A549 (cell line): ENCODE results near the gene RAB26. TPM values are rescaled to one million over a fixed set of nuclear protein-coding genes. Genes with fewer than 3 reads are reported as not detected.
"Not testable (repeated sequence)": the region's sequence is repeated elsewhere in the genome, so short reads cannot be mapped to it uniquely, and the experiment has no call there.

Experiments
- ATAC-seq, 2 experiments: fragments of 200-7000 bp in 1 of 2; fragments of >200 bp in 1 of 2; cut with Nextera tagmentation in 1 of 2; cut with Tn5 transposase in 1 of 2; 3 replicates each; pipeline versions ENCODE4 v1.8.0 to v1.9.1; 2018 to 2020; ENCODE audit warnings: mild to moderate bottlenecking in 1 of 2, moderate library complexity in 1 of 2
- CTCF ChIA-PET: fragments of 300-600 bp; sonication (Branson Sonifier 250); formaldehyde crosslinking; extraction: SDS; loops from one replicate; lab custom pipeline; 2021; ENCODE audit warnings: antibody characterized with exemption, inconsistent platforms; lab: Yijun Ruan, JAX
- POLR2A ChIA-PET: fragments of 350-600 bp; formaldehyde crosslinking; extraction: SDS; loops from one replicate; lab custom pipeline; 2021; ENCODE audit warnings: antibody characterized with exemption, inconsistent platforms; lab: Yijun Ruan, JAX
- DNase-seq, 2 experiments: peaks; one replicate each; pipeline versions ENCODE4 v3.0.0 to v3.0.0-alpha.2; 2011 to 2016; ENCODE audit warnings: low read depth in 1 of 2, low spot score in 1 of 2
- FAIRE-seq: peaks from 2 replicates; lab custom pipeline; 2011; peaks lifted over from hg19 to GRCh38; lab: Jason Lieb, UNC
- H3K27ac ChIP-seq, 2 experiments: fragments of >200 bp; sonication (Bioruptor Twin); formaldehyde crosslinking; 3 replicates each; pipeline ENCODE4 v1.5.1; 2016 to 2017
- H3K4me1 ChIP-seq: fragments of >200 bp; sonication (Bioruptor Twin); formaldehyde crosslinking; 3 replicates; pipeline ENCODE4 v1.6.1; 2016
- H3K4me2 ChIP-seq: fragments of >200 bp; sonication (Bioruptor Twin); formaldehyde crosslinking; 3 replicates; pipeline ENCODE4 v1.6.1; 2016
- H3K4me3 ChIP-seq: fragments of >200 bp; sonication (Bioruptor Twin); formaldehyde crosslinking; 3 replicates; pipeline ENCODE4 v1.5.1; 2016
- H3K9me3 ChIP-seq: fragments of >200 bp; sonication (Bioruptor Twin); formaldehyde crosslinking; 3 replicates; pipeline ENCODE4 v1.6.1; 2016
- WGBS: methylation state at CpG from one replicate; pipeline ENCODE4 v1.1.6; 2017; ENCODE audit errors: missing lambda C conversion rate; 5-methylcytosine and 5-hydroxymethylcytosine counted together
- polyA plus RNA-seq, 4 experiments: library from polyadenylated mRNA; depleted of rRNA in 3 of 4; stranded (reverse); fragments of >200 nt; fragmentation: RNase III in 1 of 4; extraction: RNeasy Plus Mini Kit Qiagen cat#74134 plus additional on column Dnase treatment in 1 of 4; gene quantifications; 2 replicates in 3 of 4; 3 replicates in 1 of 4; pipeline ENCODE4 v1.2.3, GENCODE V29; 2011 to 2017

RAB26 gene
- polyA plus RNA-seq, 2 of the 4 experiments (the other 2 are of a cell fraction), result 6.7 TPM

DNA sequence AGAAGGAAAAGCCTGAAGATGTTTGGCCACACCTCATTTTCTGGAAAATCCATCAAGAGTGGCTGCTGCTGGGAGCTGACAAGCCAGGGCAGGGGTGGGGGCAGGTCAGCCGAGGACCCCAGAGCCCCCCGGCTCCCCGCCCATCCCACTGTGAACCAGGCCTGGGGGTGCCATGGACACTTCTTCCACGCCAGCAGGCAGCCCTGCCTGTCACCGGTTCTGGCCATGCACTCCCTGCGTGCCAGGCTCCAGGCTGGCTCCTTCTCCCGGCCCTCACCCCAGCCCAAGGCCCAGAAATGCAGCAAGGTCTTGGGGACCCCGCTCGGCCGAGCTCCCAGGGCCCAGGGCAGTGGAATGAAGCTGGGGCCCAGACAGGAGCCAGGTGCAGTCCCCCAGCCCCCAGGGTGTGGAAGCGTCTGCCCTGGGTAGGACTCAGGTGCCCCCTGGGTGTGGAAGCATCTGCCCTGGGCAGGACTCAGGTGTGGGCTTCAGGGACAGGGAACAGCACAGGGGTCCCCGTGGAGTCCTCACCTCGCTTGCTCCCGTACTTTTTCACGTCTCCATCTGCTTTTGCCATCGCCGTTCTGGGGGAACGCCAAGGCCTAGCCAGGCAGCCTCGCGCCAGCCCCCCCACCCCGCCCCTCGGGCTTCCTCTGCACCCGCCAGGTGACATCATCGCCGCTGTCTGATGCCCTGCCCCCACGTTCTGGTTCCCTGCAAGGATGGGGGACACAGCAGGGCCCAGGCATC is 25.3 kb upstream of the RAB26 start:
- DNase-seq, FAIRE-seq, ATAC-seq, H3K4me1 ChIP-seq, H3K4me3 ChIP-seq, POLR2A ChIA-PET, H3K27ac ChIP-seq, H3K9me3 ChIP-seq, H3K4me2 ChIP-seq: not testable (repeated sequence)
- CTCF ChIA-PET, result interaction anchor here (2.2 kb wide), 1 partner anchor 18 kb away, joined by 14 read pairs; no protein-coding TSS in a partner anchor
- whole genome bisulfite sequencing, result 95% methylated on average over 13 of the region's 26 CpGs

DNA sequence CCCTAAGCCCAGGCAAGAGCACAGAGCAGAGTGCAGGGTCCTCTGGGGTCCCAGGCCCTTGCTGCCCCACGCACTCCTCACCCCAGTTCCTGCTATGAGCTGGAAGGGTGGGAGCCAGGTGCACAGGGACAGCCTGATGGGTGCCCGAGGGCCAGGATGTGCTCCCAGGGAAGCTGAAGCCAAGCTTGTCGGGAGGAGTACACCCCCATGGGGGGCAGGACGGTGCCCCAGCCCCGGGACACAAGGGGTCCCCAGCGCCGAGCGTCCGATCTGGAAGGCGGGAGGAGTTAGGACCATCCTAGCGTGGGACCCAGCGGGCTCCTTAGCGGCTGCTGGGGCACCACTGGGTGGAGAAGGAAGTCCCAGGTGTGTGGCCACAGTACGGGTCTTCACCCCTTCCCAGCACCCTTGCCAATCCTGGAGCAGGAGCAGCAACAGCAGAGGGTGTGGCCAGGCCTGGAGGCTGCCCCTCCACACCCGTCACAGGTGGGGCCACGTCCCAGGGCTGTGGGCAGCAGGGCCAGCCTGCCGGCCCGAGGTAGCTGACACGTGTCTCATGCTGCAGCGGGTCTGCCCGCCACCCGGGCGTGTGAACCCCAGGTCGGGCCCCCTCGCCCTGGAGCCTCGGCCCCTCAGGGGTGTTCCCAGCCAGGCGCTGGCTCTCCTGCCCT is 24.6 kb upstream of the RAB26 start:
- CTCF ChIA-PET, H3K9me3 ChIP-seq, POLR2A ChIA-PET, H3K4me2 ChIP-seq, ATAC-seq, DNase-seq, FAIRE-seq, H3K4me3 ChIP-seq: not testable (repeated sequence)
- 92% methylated on average over 13 of the region's 27 CpGs for WGBS
- H3K27ac ChIP-seq, result 0 out of 6 replicates have a peak overlapping the region, but pooled peaks of 1 of the 2 experiments have one; percentile 8
- peaks cover 11% of the 10 kb centered on the region for H3K4me1 ChIP-seq

DNA sequence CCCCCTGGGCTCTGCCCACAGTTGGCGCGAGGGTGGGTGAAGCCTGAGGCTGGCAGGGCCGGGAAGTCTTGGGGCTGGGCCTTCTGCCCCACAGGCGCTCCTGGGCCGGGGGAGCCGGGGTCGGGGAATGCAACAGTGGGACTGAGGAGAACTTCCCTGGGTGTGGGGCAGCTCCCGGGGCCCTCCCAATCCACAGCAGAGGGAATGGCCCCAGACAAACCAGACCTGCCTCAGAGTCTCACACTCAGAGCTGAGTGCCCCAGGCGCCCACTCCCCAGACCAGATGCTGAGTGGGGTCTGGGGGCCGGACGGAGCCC is 24.1 kb upstream of the RAB26 start:
- H3K9me3 ChIP-seq, H3K4me2 ChIP-seq, POLR2A ChIA-PET, CTCF ChIA-PET, DNase-seq, ATAC-seq, FAIRE-seq, H3K4me3 ChIP-seq: not testable (repeated sequence)
- peaks cover 16% of the 10 kb centered on the region for H3K4me1 ChIP-seq
- 0 out of 6 replicates have a peak overlapping the region, but pooled peaks of 1 of the 2 experiments have one; percentile 8 for H3K27ac ChIP-seq
- 76% methylated on average over 4 of the region's 11 CpGs for WGBS

DNA sequence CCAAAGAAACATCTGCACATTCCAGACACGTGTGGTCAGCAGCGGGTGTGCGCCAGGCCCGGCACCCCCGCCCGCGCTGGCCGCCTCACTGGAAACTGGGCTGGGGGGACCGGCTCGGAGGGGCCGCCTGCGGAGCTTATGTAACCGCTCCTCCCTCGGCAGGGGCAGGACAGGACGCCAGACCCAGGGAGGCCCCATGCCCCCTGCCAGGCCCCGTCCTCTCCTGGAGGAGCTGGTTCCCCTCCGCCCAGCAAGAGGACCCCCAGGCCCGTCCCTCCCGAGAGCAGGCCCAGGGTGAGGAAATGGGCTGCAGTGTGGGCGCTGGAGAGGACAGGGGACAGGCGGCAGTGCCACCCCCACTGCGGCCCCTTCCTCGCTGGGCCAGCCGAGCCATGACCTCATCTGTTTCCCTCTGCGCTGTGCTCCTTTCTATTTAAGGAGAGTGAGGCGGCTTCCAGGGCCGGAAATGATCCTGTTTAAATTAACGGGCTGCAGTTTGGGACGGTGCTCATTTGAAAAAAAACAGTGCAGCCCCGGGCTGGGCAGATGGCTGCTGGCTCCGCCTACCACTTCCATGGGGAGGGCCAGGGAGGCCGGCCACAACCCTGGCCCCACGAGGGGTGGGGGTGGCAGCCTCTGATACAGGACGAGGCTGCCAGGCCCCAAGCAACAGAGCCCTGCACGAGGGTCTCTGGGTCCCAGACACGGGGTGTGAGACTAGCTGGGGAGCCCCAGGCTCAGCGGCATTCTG is 23.6 kb upstream of the RAB26 start:
- POLR2A ChIA-PET, DNase-seq, H3K9me3 ChIP-seq, H3K4me2 ChIP-seq, H3K4me3 ChIP-seq, ATAC-seq, FAIRE-seq, CTCF ChIA-PET: not testable (repeated sequence)
- WGBS, result 82% methylated on average over 29 of the region's 37 CpGs
- 0 out of 6 replicates have a peak overlapping the region, but pooled peaks of 1 of the 2 experiments have one; percentile 8 for H3K27ac ChIP-seq
- peaks cover 18% of the 10 kb centered on the region for H3K4me1 ChIP-seq

DNA sequence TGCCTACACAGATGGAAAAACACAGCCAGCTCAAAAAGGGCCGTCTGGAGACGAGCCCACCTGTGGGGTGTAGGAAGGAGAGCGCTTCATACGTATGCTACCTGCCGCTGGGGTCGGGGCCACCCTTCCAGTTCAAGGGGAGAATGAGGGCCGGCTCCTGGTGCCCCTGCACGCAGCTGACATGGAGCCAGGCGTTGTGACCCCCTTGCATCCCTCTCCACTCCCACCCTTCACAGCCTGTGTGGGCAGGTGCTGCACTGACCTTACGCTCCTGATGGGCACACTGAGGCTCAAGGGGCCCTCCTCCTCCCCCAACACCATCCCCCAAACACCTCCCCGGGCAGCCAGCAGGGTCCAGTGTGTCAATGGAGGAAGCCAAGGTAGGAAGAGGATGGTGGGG is 22.8 kb upstream of the RAB26 start:
- H3K4me2 ChIP-seq, ATAC-seq, H3K4me3 ChIP-seq, H3K27ac ChIP-seq, CTCF ChIA-PET, H3K9me3 ChIP-seq, DNase-seq, POLR2A ChIA-PET, FAIRE-seq: not testable (repeated sequence)
- 78% methylated on average over 10 of the region's 11 CpGs for WGBS
- H3K4me1 ChIP-seq, result peaks cover 18% of the 10 kb centered on the region

DNA sequence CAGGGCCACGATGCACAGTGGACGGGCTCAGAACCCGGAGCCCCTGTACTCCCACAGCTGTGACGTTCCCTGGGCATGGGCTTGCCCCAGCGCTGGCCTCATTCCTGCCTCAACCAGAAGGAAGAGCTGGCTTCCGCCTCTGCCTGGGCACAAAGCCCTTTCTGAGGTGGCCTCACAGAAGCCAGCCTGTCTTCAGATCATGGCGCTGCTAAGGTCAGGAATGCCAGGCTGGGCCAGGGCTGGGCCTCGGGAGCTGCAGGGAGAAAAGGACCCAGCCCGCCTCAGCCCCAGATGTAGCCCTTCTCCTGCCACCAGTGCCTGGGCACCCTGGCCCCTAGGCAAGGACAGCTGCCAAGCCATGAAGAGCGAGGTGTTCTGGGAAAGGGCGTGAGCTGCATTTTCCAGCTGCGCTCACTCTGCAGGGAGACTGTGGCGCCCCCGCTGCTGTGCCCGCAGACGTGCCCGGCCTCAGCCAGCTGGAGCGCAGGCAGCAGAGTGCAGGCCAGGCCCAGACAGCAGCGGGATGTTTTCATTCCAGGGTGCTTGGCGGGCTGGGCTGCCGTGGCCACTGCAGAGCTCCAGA is 22.2 kb upstream of the RAB26 start:
- WGBS, result 89% methylated on average over 15 of the region's 21 CpGs
- H3K4me3 ChIP-seq, ATAC-seq, FAIRE-seq, H3K9me3 ChIP-seq, H3K4me2 ChIP-seq, POLR2A ChIA-PET, DNase-seq, H3K27ac ChIP-seq: not testable (repeated sequence)
- CTCF ChIA-PET, result interaction anchor here (1.0 to 1.7 kb wide), 2 partner anchors 14 to 123 kb away, joined by 3 to 9 read pairs; no protein-coding TSS in a partner anchor
- peaks cover 18% of the 10 kb centered on the region for H3K4me1 ChIP-seq

DNA sequence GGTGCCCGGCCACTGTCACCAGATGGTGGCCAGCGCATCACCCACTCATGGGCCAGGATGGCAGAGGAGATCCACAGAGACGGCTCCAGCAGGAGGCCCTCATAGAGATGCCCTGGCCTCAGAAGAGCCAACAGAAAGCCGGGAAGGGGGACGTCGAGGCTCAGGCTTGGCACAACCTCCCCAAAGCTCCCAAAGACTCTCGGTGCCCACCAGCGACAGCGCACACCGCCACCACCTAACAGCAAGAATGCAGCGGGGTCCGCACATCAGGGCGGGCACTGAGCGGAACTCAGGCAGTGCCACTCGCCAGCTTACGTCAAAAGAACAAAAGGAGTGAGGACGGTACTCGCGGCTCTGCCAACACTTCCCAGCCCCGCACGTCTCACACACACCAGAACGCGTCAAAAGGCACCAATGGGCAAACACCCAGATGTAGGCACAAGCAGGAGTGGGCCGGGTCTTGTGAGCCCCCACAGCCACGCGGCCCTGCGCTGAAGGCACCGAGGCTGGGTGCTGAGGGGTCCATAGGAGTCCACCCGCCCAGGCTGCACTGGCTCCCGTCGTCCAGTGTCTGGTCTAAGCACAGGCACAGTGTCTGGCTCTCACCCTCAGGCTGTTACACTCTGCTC is 21.4 kb upstream of the RAB26 start:
- Histone ChIP-seq H3K27ac (peak overlapping the region; percentile 38 to 69; a peak in 4 of 6 replicates), H3K4me2 (peak overlapping the region; percentile 59; the same call in 2 of the 3 replicates), H3K4me1 (peaks cover 18% of the 10 kb centered on the region)
- H3K9me3 ChIP-seq, H3K4me3 ChIP-seq, POLR2A ChIA-PET, DNase-seq, FAIRE-seq: not testable (repeated sequence)
- CTCF ChIA-PET, result interaction anchor here (1.0 to 1.7 kb wide), 2 partner anchors 13 to 123 kb away, joined by 3 to 9 read pairs; no protein-coding TSS in a partner anchor
- peak in 1 of 2 experiments; percentile 22; a peak in 3 of 6 replicates for ATAC-seq
- 95% methylated on average over 31 of the region's 31 CpGs for WGBS

DNA sequence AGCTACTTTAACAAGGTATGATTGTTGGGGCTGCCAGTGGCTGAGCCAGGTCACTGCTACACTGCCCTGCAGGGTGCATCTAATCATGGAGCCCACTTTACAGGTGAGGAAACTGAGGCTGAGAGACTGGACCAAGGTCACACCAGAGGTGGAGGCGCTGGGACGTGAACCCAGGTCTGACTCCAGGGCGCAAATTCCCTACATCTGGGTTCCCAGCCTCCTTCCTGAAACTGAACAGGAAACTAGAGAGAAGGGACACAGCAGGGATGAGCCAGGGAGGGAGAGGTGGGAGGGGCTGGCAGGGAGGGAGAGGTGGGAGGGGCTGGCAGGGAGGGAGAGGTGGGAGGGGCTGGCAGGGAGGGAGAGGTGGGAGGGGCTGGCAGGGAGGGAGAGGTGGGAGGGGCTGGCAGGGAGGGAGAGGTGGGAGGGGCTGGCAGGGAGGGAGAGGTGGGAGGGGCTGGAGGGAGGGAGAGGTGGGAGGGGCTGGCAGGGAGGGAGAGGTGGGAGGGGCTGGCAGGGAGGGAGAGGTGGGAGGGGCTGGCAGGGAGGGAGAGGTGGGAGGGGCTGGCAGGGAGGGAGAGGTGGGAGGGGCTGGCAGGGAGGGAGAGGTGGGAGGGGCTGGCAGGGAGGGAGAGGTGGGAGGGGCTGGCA is 20.7 kb upstream of the RAB26 start:
- CTCF ChIA-PET, result interaction anchor here (1.7 kb wide), 1 partner anchor 12 kb away, joined by 9 read pairs; no protein-coding TSS in a partner anchor
- POLR2A ChIA-PET, H3K4me3 ChIP-seq, FAIRE-seq, H3K9me3 ChIP-seq: not testable (repeated sequence)
- Histone ChIP-seq H3K4me2 (peak overlapping the region; percentile 59; the same call in 2 of the 3 replicates), H3K27ac (peak overlapping the region; percentile 38 to 69; a peak in 4 of 6 replicates), H3K4me1 (peaks cover 18% of the 10 kb centered on the region)
- peak; percentile 42 to 59; a peak in 5 of 6 replicates for ATAC-seq
- peak in 1 of 2 experiments; percentile 61 for DNase-seq
- WGBS, result 0% methylated on average over 3 of the region's 3 CpGs

DNA sequence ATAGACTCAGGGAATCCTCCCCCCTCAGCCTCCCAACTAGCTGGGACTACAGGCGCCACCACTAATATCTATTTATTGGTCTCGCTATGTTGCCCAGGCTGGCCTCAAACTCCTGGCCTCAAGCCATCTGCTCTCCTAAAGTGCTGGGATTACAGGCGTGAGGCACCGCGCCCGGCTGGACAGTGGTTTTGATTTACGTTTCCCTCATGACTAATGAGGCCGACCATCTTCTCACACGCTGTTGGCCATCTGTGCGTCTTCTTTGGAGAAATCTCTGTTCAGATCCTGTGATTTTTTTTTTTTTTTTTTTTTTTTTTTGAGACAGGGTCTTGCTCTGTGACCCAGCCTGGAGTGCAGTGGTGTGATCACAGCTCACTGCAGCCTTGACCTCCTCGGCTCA is 19.2 kb upstream of the RAB26 start:
- H3K4me1 ChIP-seq, result peaks cover 18% of the 10 kb centered on the region
- 70% methylated on average over 10 of the region's 11 CpGs for WGBS
- POLR2A ChIA-PET, H3K9me3 ChIP-seq, H3K4me3 ChIP-seq, FAIRE-seq, DNase-seq: not testable (repeated sequence)
- peak overlapping the region in 1 of 2 experiments; percentile 98; a peak in 3 of 6 replicates for H3K27ac ChIP-seq
- ATAC-seq, result peak in 1 of 2 experiments; percentile 6; a peak in 1 of 6 replicates
- H3K4me2 ChIP-seq, result peak overlapping the region; percentile 87
- CTCF ChIA-PET, result interaction anchor here (1.1 kb wide), 1 partner anchor 23 kb away, joined by 3 read pairs; no protein-coding TSS in a partner anchor
